SK-N-SH (cell line): ENCODE measurements around the gene ASXL3.

Experiments used
- EP300 ChIP-seq, 2 experiments: IDR thresholded peaks; 2 replicates each; pipeline versions ENCODE4 v1.4.0 to v1.6.1; 2012; ENCODE audit warnings: borderline replicate concordance in 1 of 2, low read depth in 1 of 2, low read length in 1 of 2
- EZH2phosphoT487 ChIP-seq: fragments of 200-600 bp; sonication (generic); IDR thresholded peaks from 2 replicates; pipeline ENCODE4 v1.6.1; 2017; ENCODE audit warnings: low read depth, mixed run types, mild to moderate bottlenecking, antibody characterized with exemption, moderate library complexity, borderline replicate concordance
- TF ChIP-seq, protein P1 (sequence below): fragments of 200-600 bp; sonication (generic); IDR thresholded peaks from 2 replicates; pipeline ENCODE4 v1.6.1; 2017; ENCODE audit warnings: antibody characterized with exemption, mild to moderate bottlenecking, moderate library complexity
- TF ChIP-seq, protein P2 (sequence below): IDR thresholded peaks from 2 replicates; pipeline ENCODE4 v1.4.0; 2012; ENCODE audit warnings: low read depth

DNA sequence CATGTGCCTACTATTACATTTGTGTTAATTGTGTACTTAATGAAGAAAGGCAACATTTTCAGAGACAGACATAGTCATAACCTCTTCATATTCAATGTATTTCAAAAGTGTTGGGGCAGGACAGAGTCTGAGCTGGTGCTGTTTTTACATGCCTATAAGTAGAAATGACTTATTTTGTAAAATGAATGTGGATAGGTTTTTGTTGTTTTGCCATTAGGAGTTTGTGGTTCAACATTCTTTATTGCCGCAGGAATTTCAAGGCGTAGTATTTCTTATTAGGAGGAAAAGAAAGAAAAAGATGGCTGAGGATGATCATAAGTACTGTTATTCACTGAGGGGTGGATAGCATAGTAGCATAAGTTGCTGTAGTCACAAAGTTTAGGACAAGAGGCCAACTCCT is 21.2 kb upstream of the ASXL3 start:
- TF ChIP-seq, protein P1, sequence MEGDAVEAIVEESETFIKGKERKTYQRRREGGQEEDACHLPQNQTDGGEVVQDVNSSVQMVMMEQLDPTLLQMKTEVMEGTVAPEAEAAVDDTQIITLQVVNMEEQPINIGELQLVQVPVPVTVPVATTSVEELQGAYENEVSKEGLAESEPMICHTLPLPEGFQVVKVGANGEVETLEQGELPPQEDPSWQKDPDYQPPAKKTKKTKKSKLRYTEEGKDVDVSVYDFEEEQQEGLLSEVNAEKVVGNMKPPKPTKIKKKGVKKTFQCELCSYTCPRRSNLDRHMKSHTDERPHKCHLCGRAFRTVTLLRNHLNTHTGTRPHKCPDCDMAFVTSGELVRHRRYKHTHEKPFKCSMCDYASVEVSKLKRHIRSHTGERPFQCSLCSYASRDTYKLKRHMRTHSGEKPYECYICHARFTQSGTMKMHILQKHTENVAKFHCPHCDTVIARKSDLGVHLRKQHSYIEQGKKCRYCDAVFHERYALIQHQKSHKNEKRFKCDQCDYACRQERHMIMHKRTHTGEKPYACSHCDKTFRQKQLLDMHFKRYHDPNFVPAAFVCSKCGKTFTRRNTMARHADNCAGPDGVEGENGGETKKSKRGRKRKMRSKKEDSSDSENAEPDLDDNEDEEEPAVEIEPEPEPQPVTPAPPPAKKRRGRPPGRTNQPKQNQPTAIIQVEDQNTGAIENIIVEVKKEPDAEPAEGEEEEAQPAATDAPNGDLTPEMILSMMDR: no peak
- no peak for TF ChIP-seq EZH2phosphoT487
- no peak for TF ChIP-seq EP300 (IDR thresholded peaks at IDR 0.05; ENCODE audit: borderline replicate concordance in 1 of 2, low read depth in 1 of 2, low read length in 1 of 2)
- TF ChIP-seq, protein P2, sequence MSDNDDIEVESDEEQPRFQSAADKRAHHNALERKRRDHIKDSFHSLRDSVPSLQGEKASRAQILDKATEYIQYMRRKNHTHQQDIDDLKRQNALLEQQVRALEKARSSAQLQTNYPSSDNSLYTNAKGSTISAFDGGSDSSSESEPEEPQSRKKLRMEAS: no peak
